Vagina (tissue), 2 donors: ENCODE results near the gene DNAJB13.

Experiments
- CTCF ChIP-seq, 3 experiments: fragments of 450-650 bp in 2 of 3; fragments of 200-600 bp in 1 of 3; sonication (generic) in 1 of 3; IDR thresholded peaks; one replicate each; pipeline ENCODE4 v1.5.1; 2017 to 2019; ENCODE audit warnings: antibody characterized with exemption in 3 of 3, mild to moderate bottlenecking in 2 of 3, moderate library complexity in 2 of 3
- POLR2A ChIP-seq, 2 donors: fragments of 450-650 bp; IDR thresholded peaks; one replicate each; pipeline ENCODE4 v1.6.1; 2017; ENCODE audit warnings: antibody characterized with exemption in 2 of 2, mild to moderate bottlenecking in 2 of 2, moderate library complexity in 2 of 2
- POLR2AphosphoS5 ChIP-seq, 2 donors: sonication (generic); formaldehyde crosslinking; IDR thresholded peaks; one replicate each; pipeline ENCODE4 v1.9.0; 2017; ENCODE audit warnings: antibody characterized with exemption in 2 of 2, mild to moderate bottlenecking in 2 of 2, low read depth in 1 of 2; ENCODE audit not compliant: insufficient read depth in 1 of 2

DNA sequence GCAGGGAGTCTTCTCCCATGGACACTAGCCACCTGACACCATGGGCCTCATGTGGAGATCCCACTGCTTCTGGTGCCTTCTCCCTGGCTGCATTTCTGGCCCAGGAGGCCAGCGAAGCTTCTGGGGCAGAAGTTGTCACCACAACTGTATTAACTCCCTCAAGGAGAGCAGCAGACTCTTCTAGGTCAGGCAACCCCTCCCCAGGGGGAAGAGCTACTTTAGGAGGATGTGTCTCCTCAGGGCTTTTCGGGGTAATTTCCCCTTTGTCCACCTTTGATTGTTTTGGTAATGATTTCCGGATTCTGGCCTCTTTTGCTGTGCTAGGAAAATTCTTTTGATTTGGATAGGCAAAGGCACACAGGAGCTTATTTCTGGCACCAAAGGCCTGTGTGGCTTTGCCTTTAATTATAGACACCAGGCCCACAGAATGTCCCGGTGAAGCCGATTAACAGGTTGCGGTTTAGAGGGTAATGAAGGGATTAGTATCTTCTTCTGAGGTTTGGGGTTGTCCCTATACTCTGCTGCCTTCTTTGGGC is 40.7 kb downstream of the DNAJB13 start:
- no peak for TF ChIP-seq CTCF (IDR thresholded peaks at IDR 0.05)
- TF ChIP-seq POLR2A (IDR thresholded peaks at IDR 0.05) = no peak
- TF ChIP-seq POLR2AphosphoS5 (IDR thresholded peaks at IDR 0.05; ENCODE audit: insufficient read depth in 1 of 2, low read depth in 1 of 2) = no peak
